ENCODE measurements around the gene MBNL2. TPM values are rescaled to one million over a fixed set of nuclear protein-coding genes. Genes with fewer than 3 reads are reported as not detected.

Gene MBNL2
- total RNA-seq, 1 donor from 2014 or later, result 43.7 TPM

DNA sequence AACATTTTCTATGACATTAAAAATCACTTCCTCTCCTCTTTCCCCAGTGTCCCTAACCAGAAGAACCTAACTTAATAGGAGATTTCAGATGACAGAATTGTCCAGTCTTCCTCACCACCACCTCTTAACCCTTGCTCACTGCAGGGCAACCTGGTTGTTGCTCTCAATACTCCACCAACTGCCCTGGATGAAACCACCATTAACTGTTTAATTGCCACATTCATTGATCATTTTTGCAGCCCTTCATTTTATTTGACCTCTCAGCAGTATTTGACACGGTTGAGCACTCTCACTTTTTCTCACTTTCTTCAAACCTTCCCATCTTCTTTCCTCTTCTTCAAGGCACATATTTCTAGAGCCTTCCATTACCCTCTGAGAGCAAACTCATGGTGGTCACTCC lies 84.0 kb downstream of the MBNL2 start:
- TF ChIP-seq, protein P1, sequence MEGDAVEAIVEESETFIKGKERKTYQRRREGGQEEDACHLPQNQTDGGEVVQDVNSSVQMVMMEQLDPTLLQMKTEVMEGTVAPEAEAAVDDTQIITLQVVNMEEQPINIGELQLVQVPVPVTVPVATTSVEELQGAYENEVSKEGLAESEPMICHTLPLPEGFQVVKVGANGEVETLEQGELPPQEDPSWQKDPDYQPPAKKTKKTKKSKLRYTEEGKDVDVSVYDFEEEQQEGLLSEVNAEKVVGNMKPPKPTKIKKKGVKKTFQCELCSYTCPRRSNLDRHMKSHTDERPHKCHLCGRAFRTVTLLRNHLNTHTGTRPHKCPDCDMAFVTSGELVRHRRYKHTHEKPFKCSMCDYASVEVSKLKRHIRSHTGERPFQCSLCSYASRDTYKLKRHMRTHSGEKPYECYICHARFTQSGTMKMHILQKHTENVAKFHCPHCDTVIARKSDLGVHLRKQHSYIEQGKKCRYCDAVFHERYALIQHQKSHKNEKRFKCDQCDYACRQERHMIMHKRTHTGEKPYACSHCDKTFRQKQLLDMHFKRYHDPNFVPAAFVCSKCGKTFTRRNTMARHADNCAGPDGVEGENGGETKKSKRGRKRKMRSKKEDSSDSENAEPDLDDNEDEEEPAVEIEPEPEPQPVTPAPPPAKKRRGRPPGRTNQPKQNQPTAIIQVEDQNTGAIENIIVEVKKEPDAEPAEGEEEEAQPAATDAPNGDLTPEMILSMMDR (conservative IDR thresholded peaks at IDR 0.05), result no peak
- no peak for DNase-seq (ENCODE audit: extremely low spot score, unreplicated experiment)
- Mint-ChIP-seq H3K9me3 (peaks cover 6% of the 10 kb centered on the region), H3K27me3 (no peaks in the 10 kb centered on the region), H3K36me3 (peaks cover 23% of the 10 kb centered on the region), H3K4me1 (ENCODE audit: unreplicated experiment) (peaks cover 39% of the 10 kb centered on the region), H3K4me3 (no peak overlapping the region), H3K27ac (peak overlapping the region; percentile 2)

DNA sequence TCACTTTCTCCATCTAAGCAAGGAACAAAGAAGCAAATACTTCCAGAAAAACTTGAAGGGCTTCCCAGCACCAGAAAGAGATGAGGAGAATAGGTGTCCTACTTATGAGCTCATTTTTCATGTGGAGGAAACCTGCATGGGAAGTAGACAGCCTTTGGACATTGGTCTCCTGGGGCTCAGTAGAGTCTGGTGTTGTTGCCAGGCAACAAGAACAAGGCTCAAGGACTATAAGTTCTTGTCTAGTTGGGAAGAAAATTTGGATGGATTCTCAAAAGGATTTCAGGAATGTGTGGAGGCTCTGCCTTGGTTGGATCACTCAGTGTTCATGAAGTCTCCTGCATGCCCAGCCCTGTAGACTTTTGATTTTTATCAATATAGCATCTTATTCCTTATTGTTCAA lies 84.5 kb downstream of the MBNL2 start:
- TF ChIP-seq, protein P1 (conservative IDR thresholded peaks at IDR 0.05), result no peak
- peaks cover 6% of the 10 kb centered on the region for H3K9me3 Mint-ChIP-seq
- H3K27ac Mint-ChIP-seq, result peak overlapping the region; percentile 2
- no peaks in the 10 kb centered on the region for H3K27me3 Mint-ChIP-seq
- no peak overlapping the region for H3K4me3 Mint-ChIP-seq
- DNase-seq (ENCODE audit: extremely low spot score, unreplicated experiment), result no peak
- peaks cover 23% of the 10 kb centered on the region for H3K36me3 Mint-ChIP-seq
- H3K4me1 Mint-ChIP-seq (ENCODE audit: unreplicated experiment), result peaks cover 40% of the 10 kb centered on the region

DNA sequence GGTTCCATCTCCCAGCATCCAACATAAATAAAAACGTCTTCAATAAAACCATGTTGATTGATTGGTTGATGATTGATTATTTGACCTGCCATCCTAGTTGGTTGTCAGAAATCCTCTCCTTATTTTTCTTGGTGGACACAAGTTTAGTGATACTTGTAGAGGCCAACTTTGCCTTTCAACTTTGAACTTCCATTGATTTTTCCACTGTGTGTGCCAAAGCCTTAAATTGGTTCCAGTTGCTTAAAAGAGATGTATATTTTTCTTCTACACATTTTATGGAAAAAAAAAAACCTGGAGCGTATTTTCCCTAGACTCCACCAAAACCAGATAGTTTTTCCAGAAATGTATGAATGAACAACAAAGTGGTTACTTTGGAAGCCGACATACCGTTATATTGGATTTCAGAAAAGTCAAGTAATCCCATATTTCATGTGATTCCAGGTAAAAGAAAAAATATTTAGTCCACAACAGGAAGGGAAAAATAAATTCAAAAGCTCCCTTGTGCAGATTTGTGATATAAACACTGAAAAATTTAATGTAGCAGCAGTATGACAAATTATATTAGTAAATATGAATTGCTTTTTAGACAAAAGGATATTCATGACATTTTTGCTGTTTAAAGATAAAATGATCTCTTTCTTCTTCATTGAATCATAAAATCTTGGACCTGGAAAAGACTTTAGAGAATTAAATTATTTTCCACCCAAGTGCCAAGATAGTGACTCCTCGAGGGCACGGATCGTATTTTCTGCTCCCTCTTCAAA lies 85.2 kb downstream of the MBNL2 start:
- peaks cover 46% of the 10 kb centered on the region for H3K4me1 Mint-ChIP-seq (ENCODE audit: unreplicated experiment)
- H3K27me3 Mint-ChIP-seq, result no peaks in the 10 kb centered on the region
- H3K36me3 Mint-ChIP-seq, result peaks cover 29% of the 10 kb centered on the region
- TF ChIP-seq, protein P1 (conservative IDR thresholded peaks at IDR 0.05), result no peak
- H3K9me3 Mint-ChIP-seq, result peaks cover 12% of the 10 kb centered on the region
- no peak for DNase-seq (ENCODE audit: extremely low spot score, unreplicated experiment)
- H3K27ac Mint-ChIP-seq, result peak overlapping the region; percentile 48
- peak overlapping the region; percentile 50 for H3K4me3 Mint-ChIP-seq

DNA sequence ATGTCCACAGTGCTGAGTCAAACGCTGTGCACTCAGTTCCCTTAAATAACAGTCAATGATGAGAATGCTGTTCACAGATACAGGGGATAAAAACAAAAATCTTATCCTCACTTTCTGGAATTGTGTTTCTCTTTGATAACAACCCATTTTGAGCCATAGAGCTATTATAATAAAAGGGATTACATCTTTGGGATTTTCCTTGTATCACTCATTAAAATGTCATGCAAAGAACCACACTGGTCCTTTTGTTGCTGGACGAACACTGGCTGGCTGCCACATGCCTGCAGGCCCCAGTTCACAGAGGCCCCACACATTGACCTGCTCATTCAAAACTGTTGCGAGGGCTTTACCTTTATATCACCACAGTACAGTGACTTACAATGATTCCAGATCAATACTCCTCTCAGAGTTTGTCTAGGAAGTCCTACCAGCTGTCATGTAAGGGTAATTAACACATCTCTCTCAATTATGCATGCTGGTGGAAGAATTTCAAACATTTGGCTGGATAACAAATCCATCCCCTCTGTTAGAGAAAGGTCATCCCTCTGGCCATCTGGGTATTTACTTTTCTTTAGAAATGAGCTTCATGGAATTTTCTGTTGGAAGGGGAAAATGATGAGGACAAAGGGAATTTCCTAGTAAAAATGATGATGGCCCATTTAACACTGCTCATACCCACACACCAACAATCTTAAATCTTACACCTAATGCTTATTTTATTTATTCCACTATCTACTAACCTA lies 85.9 kb downstream of the MBNL2 start:
- peaks cover 13% of the 10 kb centered on the region for H3K9me3 Mint-ChIP-seq
- DNase-seq (ENCODE audit: extremely low spot score, unreplicated experiment), result no peak
- peaks cover 48% of the 10 kb centered on the region for H3K4me1 Mint-ChIP-seq (ENCODE audit: unreplicated experiment)
- no peaks in the 10 kb centered on the region for H3K27me3 Mint-ChIP-seq
- peaks cover 31% of the 10 kb centered on the region for H3K36me3 Mint-ChIP-seq
- H3K4me3 Mint-ChIP-seq, result peak overlapping the region; percentile 50
- TF ChIP-seq, protein P1 (conservative IDR thresholded peaks at IDR 0.05), result no peak
- peak overlapping the region; percentile 51 for H3K27ac Mint-ChIP-seq

DNA sequence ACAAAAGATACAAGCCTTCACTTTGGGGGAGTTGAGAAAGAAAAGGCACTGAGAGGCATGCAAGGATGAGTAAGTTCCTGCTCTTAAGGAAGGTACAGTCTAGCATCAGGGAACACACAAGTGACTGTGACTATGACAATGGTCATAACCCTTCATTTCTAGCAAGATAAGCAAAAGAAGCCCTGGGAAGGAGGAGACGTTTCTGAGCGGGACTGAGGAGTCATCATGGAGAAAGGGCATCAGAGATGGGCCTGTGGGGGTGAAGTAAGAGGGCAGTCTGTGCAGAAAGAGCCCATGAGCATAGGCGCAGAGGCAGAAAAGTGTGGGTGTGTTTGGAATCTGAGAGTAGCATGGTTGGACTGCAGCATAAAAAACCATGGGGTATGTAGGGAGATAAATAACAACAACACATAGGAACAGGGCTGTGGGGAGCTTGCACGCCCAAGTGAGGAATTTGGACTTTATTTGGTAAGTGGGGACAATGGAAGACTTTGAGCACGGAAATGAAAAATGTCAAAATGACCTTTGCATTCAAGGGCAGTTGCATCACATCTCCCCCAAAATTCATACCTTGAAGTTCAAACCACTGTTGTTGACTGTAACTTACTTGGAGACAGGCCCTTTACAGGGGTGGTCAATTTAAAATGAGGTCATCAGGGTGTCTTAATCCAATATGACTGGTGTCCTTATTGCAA lies 86.7 kb downstream of the MBNL2 start:
- TF ChIP-seq, protein P1 (conservative IDR thresholded peaks at IDR 0.05), result no peak
- peaks cover 48% of the 10 kb centered on the region for H3K4me1 Mint-ChIP-seq (ENCODE audit: unreplicated experiment)
- no peaks in the 10 kb centered on the region for H3K27me3 Mint-ChIP-seq
- DNase-seq (ENCODE audit: extremely low spot score, unreplicated experiment), result no peak
- peak overlapping the region; percentile 51 for H3K27ac Mint-ChIP-seq
- H3K4me3 Mint-ChIP-seq, result no peak overlapping the region
- peaks cover 31% of the 10 kb centered on the region for H3K36me3 Mint-ChIP-seq
- peaks cover 13% of the 10 kb centered on the region for H3K9me3 Mint-ChIP-seq
